GM12873 (cell line): ENCODE data around the gene SLC22A15.

Experiments
- TF ChIP-seq, protein P1 (sequence below): IDR thresholded peaks from 2 replicates; pipeline ENCODE4 v1.5.1; 2012; ENCODE audit warnings: low read depth, mild to moderate bottlenecking, moderate library complexity, low read length, control low read depth; ENCODE audit not compliant: insufficient read depth; ENCODE audit errors: missing control alignments

Gene SLC22A15

GRCh38 chr1:115980998-115981993 lies 5.0 kb downstream of the SLC22A15 start:
- TF ChIP-seq, protein P1, sequence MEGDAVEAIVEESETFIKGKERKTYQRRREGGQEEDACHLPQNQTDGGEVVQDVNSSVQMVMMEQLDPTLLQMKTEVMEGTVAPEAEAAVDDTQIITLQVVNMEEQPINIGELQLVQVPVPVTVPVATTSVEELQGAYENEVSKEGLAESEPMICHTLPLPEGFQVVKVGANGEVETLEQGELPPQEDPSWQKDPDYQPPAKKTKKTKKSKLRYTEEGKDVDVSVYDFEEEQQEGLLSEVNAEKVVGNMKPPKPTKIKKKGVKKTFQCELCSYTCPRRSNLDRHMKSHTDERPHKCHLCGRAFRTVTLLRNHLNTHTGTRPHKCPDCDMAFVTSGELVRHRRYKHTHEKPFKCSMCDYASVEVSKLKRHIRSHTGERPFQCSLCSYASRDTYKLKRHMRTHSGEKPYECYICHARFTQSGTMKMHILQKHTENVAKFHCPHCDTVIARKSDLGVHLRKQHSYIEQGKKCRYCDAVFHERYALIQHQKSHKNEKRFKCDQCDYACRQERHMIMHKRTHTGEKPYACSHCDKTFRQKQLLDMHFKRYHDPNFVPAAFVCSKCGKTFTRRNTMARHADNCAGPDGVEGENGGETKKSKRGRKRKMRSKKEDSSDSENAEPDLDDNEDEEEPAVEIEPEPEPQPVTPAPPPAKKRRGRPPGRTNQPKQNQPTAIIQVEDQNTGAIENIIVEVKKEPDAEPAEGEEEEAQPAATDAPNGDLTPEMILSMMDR, result peak; percentile 69

- TF ChIP-seq, protein P1, result no peak
These were observed 6.1 kb downstream of the SLC22A15 start for GRCh38 chr1:115982400-115982799.

DNA sequence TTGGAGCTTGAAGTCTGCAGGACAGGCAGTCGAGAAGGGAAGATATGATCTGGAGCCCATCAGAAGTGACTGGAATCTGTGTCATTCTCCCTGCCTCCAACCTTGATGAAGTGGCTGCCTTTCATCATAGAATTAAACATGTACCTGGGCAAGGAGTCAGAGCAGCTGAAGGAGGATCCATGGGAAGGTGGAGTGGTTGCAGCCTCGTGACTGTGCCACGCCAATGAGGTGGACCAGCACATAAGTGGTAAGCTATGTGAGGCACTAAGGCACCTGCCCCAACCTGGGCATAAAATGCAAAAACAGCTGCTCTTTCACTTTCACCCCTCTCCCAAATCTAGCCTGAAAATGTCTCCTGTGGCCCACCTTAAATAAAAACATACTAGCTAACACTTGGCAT lies 7.3 kb downstream of the SLC22A15 start:
- TF ChIP-seq, protein P1, result no peak

GRCh38 chr1:115987623-115988022 lies 11.3 kb downstream of the SLC22A15 start:
- TF ChIP-seq, protein P1, result no peak

- TF ChIP-seq, protein P1, result no peak
These were observed 12.6 kb downstream of the SLC22A15 start for GRCh38 chr1:115988953-115989352.

- TF ChIP-seq, protein P1, result no peak
These were observed 13.4 kb downstream of the SLC22A15 start for GRCh38 chr1:115989699-115990098.

- TF ChIP-seq, protein P1, result no peak
These were observed 15.6 kb downstream of the SLC22A15 start for GRCh38 chr1:115991909-115992308.
